BLaER1 (cell line): ENCODE measurements around the gene NTRK3.

Experiments used
- H3K27ac ChIP-seq: shearing (Covaris generic); formaldehyde crosslinking; 2 replicates; pipeline ENCODE4 v1.8.1; 2022
- H3K27me3 ChIP-seq: shearing (Covaris generic); formaldehyde crosslinking; 2 replicates; pipeline ENCODE4 v1.8.1; 2022
- H3K36me3 ChIP-seq: shearing (Covaris generic); formaldehyde crosslinking; 2 replicates; pipeline ENCODE4 v1.8.1; 2022
- H3K4me1 ChIP-seq: shearing (Covaris generic); formaldehyde crosslinking; 2 replicates; pipeline ENCODE4 v1.8.1; 2022
- H3K4me2 ChIP-seq: shearing (Covaris generic); formaldehyde crosslinking; 2 replicates; pipeline ENCODE4 v1.8.1; 2022
- H3K4me3 ChIP-seq: shearing (Covaris generic); formaldehyde crosslinking; 2 replicates; pipeline ENCODE4 v1.8.1; 2022
- H3K9ac ChIP-seq: shearing (Covaris generic); formaldehyde crosslinking; 2 replicates; pipeline ENCODE4 v1.8.1; 2022
- H3K9me3 ChIP-seq: shearing (Covaris generic); formaldehyde crosslinking; 2 replicates; pipeline ENCODE4 v1.8.1; 2022
- H4K20me1 ChIP-seq: shearing (Covaris generic); formaldehyde crosslinking; 2 replicates; pipeline ENCODE4 v1.8.1; 2022
- Cebpa-rat ChIP-seq: shearing (Covaris generic); IDR thresholded peaks from 2 replicates; pipeline ENCODE4 v1.8.1; 2022

Gene NTRK3

DNA sequence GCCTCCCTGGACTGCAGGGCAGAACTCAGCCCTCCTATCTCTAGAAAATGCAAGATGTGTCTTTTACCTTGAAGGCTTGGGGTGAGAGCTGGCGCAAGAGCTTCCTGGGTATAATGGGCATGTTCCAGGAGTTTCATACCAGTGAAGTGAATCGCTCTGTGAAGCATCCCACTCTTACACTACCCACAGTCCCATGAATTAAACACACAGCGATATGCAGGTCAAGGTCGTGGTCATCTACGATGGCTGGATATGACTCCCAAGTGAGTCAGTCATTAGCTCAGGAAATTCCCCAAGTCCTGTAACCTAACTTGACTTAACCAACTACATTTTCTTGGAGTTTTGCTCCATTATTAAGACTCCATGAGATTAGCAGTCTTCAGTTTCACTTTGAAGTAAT is 439.7 kb downstream of the NTRK3 start:
- no peak overlapping the region for H3K27ac ChIP-seq
- H3K9me3 ChIP-seq = no peaks in the 10 kb centered on the region
- no peak overlapping the region for H3K9ac ChIP-seq
- no peak overlapping the region for H3K4me3 ChIP-seq
- H4K20me1 ChIP-seq = no peaks in the 10 kb centered on the region
- no peak overlapping the region for H3K4me2 ChIP-seq
- no peaks in the 10 kb centered on the region for H3K36me3 ChIP-seq
- H3K4me1 ChIP-seq = no peaks in the 10 kb centered on the region
- no peaks in the 10 kb centered on the region for H3K27me3 ChIP-seq
- TF ChIP-seq Cebpa-rat = no peak

- no peak overlapping the region for H3K4me3 ChIP-seq
- H3K4me1 ChIP-seq = no peaks in the 10 kb centered on the region
- no peak for TF ChIP-seq Cebpa-rat
These were observed 440.5 kb downstream of the NTRK3 start for GRCh38 chr15:87816016-87816415.

More at GRCh38 chr15:87816016-87816415, 440.5 kb downstream of the NTRK3 start:
- Histone ChIP-seq H4K20me1 (no peaks in the 10 kb centered on the region), H3K36me3 (no peaks in the 10 kb centered on the region), H3K9ac (no peak overlapping the region), H3K9me3 (no peaks in the 10 kb centered on the region), H3K27me3 (no peaks in the 10 kb centered on the region), H3K27ac (no peak overlapping the region), H3K4me2 (no peak overlapping the region)
